H9 (cell line): ENCODE measurements around the gene KANSL1. TPM values are rescaled to one million over a fixed set of nuclear protein-coding genes. Genes with fewer than 3 reads are reported as not detected.

Experiments used
- DNase-seq: peaks from one replicate; pipeline ENCODE4 v3.0.0-alpha.2; 2017
- H2AFZ ChIP-seq: one replicate; pipeline ENCODE4 v1.6.1; 2013; ENCODE audit warnings: mild to moderate bottlenecking, low read length, control low read depth, moderate library complexity
- H2AK5ac ChIP-seq: 2 replicates; pipeline ENCODE4 v1.6.1; 2013; ENCODE audit warnings: low read length, control low read depth, mixed read lengths; ENCODE audit not compliant: insufficient read length
- H2BK120ac ChIP-seq: one replicate; pipeline ENCODE4 v1.6.1; 2013; ENCODE audit warnings: low read depth, mild to moderate bottlenecking, low read length, control low read depth, inconsistent platforms; ENCODE audit not compliant: poor library complexity, severe bottlenecking
- H2BK12ac ChIP-seq: 2 replicates; pipeline ENCODE4 v1.6.1; 2013; ENCODE audit warnings: low read length, control low read depth, mixed read lengths, low read depth; ENCODE audit not compliant: insufficient read length
- H2BK15ac ChIP-seq: 2 replicates; pipeline ENCODE4 v1.6.1; 2013; ENCODE audit warnings: low read depth, low read length, control low read depth
- H2BK20ac ChIP-seq: one replicate; pipeline ENCODE4 v1.6.1; 2013; ENCODE audit warnings: low read depth, mild to moderate bottlenecking, low read length, control low read depth, inconsistent platforms; ENCODE audit not compliant: poor library complexity, severe bottlenecking
- H2BK5ac ChIP-seq: 2 replicates; pipeline ENCODE4 v1.6.1; 2013; ENCODE audit warnings: low read length, control low read depth, mixed read lengths; ENCODE audit not compliant: insufficient read length
- H3K14ac ChIP-seq: 2 replicates; pipeline ENCODE4 v1.6.1; 2013; ENCODE audit warnings: low read length, control low read depth; ENCODE audit not compliant: insufficient read depth
- H3K18ac ChIP-seq: 2 replicates; pipeline ENCODE4 v1.6.1; 2013; ENCODE audit warnings: low read depth, mild to moderate bottlenecking, mixed read lengths, low read length, control low read depth; ENCODE audit not compliant: insufficient read length
- H3K23ac ChIP-seq: 2 replicates; pipeline ENCODE4 v1.6.1; 2013; ENCODE audit warnings: low read length, control low read depth, mixed read lengths, low read depth; ENCODE audit not compliant: insufficient read length
- H3K23me2 ChIP-seq: 2 replicates; pipeline ENCODE4 v1.6.1; 2013; ENCODE audit warnings: low read depth, mild to moderate bottlenecking, mixed read lengths, low read length, control low read depth; ENCODE audit not compliant: insufficient read length, poor library complexity, severe bottlenecking
- H3K27ac ChIP-seq: 2 replicates; pipeline ENCODE4 v1.5.1; 2013; ENCODE audit warnings: low read length, control low read depth, mixed read lengths, low read depth; ENCODE audit not compliant: insufficient read length
- H3K27me3 ChIP-seq: 2 replicates; pipeline ENCODE4 v1.6.1; 2013; ENCODE audit warnings: low read length, control low read depth, inconsistent platforms; ENCODE audit not compliant: insufficient read depth
- H3K4ac ChIP-seq: 2 replicates; pipeline ENCODE4 v1.6.1; 2013; ENCODE audit warnings: low read depth, mild to moderate bottlenecking, control low read depth, inconsistent platforms, low read length, moderate library complexity
- H3K4me1 ChIP-seq: 2 replicates; pipeline ENCODE4 v1.6.1; 2013; ENCODE audit warnings: low read length, control low read depth, inconsistent platforms; ENCODE audit not compliant: insufficient read depth
- H3K4me2 ChIP-seq: 2 replicates; pipeline ENCODE4 v1.6.1; 2013; ENCODE audit warnings: low read length, control low read depth, mixed read lengths; ENCODE audit not compliant: insufficient read length, insufficient read depth
- H3K56ac ChIP-seq: 2 replicates; pipeline ENCODE4 v1.6.1; 2013; ENCODE audit warnings: low read depth, mild to moderate bottlenecking, mixed read lengths, low read length, control low read depth; ENCODE audit not compliant: insufficient read length
- H3K79me1 ChIP-seq: 2 replicates; pipeline ENCODE4 v1.6.1; 2013; ENCODE audit warnings: low read depth, mild to moderate bottlenecking, moderate library complexity, low read length, control low read depth, inconsistent platforms; ENCODE audit not compliant: insufficient read depth, poor library complexity, severe bottlenecking
- H3K79me2 ChIP-seq: 2 replicates; pipeline ENCODE4 v1.6.1; 2013; ENCODE audit warnings: low read length, control low read depth, inconsistent platforms; ENCODE audit not compliant: insufficient read depth
- H3K9ac ChIP-seq: 2 replicates; pipeline ENCODE4 v1.6.1; 2013; ENCODE audit warnings: low read length, control low read depth, mixed read lengths; ENCODE audit not compliant: insufficient read length; ENCODE audit errors: extremely low read depth
- H3K9me3 ChIP-seq: one replicate; pipeline ENCODE4 v1.6.1; 2013; ENCODE audit warnings: low read depth, low read length, inconsistent platforms; ENCODE audit not compliant: control insufficient read depth
- H3T11ph ChIP-seq: one replicate; pipeline ENCODE4 v1.6.1; 2013; ENCODE audit warnings: mild to moderate bottlenecking, low read length, control low read depth, inconsistent platforms
- H4K20me1 ChIP-seq: one replicate; pipeline ENCODE4 v1.6.1; 2013; ENCODE audit not compliant: control insufficient read depth, insufficient read length, insufficient read depth
- H4K5ac ChIP-seq: 2 replicates; pipeline ENCODE4 v1.6.1; 2013; ENCODE audit warnings: low read depth, mild to moderate bottlenecking, mixed read lengths, low read length, control low read depth; ENCODE audit not compliant: insufficient read length
- H4K8ac ChIP-seq: replicated peaks from 2 replicates; pipeline ENCODE4 v1.6.1; 2013; ENCODE audit warnings: low read length, control low read depth, mixed read lengths, low read depth; ENCODE audit not compliant: insufficient read length
- H4K91ac ChIP-seq: 2 replicates; pipeline ENCODE4 v1.6.1; 2013; ENCODE audit warnings: low read depth, mild to moderate bottlenecking, moderate library complexity, mixed read lengths, low read length, control low read depth; ENCODE audit not compliant: insufficient read length
- H3K27ac Mint-ChIP-seq, 3 experiments: 2 replicates in 2 of 3; 3 replicates in 1 of 3; pipeline ENCODE4 v1.8.0; 2020 to 2021; ENCODE audit warnings: mixed read lengths in 3 of 3, mild to moderate bottlenecking in 1 of 3, moderate library complexity in 1 of 3
- H3K27me3 Mint-ChIP-seq: 2 replicates; pipeline ENCODE4 v1.8.0; 2021; ENCODE audit warnings: low read depth, mild to moderate bottlenecking, moderate library complexity, mixed read lengths
- H3K36me3 Mint-ChIP-seq, 3 experiments: 2 replicates in 2 of 3; 3 replicates in 1 of 3; pipeline ENCODE4 v1.8.0; 2020 to 2021; ENCODE audit warnings: low read depth in 3 of 3, mixed read lengths in 3 of 3; ENCODE audit not compliant: insufficient read depth in 1 of 3
- H3K4me1 Mint-ChIP-seq, 2 experiments: 2 replicates each; pipeline ENCODE4 v1.8.0; 2020; ENCODE audit warnings: mixed read lengths in 2 of 2
- H3K4me3 Mint-ChIP-seq, 2 experiments: 2 replicates in 1 of 2; 3 replicates in 1 of 2; pipeline ENCODE4 v1.8.0; 2020 to 2021; ENCODE audit warnings: mild to moderate bottlenecking in 2 of 2, mixed read lengths in 2 of 2, moderate library complexity in 1 of 2
- H3K9me3 Mint-ChIP-seq, 2 experiments: 2 replicates in 1 of 2; 3 replicates in 1 of 2; pipeline ENCODE4 v1.8.0; 2020; ENCODE audit warnings: mild to moderate bottlenecking in 2 of 2, mixed read lengths in 2 of 2, moderate library complexity in 1 of 2
- WGBS: extraction: QIAGEN DNeasy Blood & Tissue Kit; methylation state at CpG from one replicate; pipeline ENCODE4 v1.1.7; 2013; ENCODE audit warnings: missing lambda C conversion rate, low lambda C conversion rate, mixed read lengths; ENCODE audit not compliant: insufficient read length; ENCODE audit errors: extremely low coverage; 5-methylcytosine and 5-hydroxymethylcytosine counted together
- total RNA-seq: library from RNA; stranded (reverse); gene quantifications from 2 replicates; pipeline ENCODE4 v1.2.1, GENCODE V29; 2021
- TF ChIP-seq, protein P1 (sequence below): fragments of 200-600 bp; sonication (generic); conservative IDR thresholded peaks from 3 replicates; pipeline ENCODE4 v1.8.0; 2021; ENCODE audit warnings: antibody characterized with exemption, mild to moderate bottlenecking

Gene KANSL1
- total RNA-seq, 1 experiment from 2014 or later, result 114 TPM

GRCh38 chr17:46003907-46004748 lies 189.1 kb downstream of the KANSL1 start:
- Mint-ChIP-seq H3K36me3 (no peaks in the 10 kb centered on the region; a peak in 1 of 7 replicates), H3K4me3 (no peak overlapping the region), H3K27me3 (no peaks in the 10 kb centered on the region; the same call in none of the 2 replicates), H3K9me3 (peaks cover 0 to 7% of the 10 kb centered on the region in 2 experiments; a peak in 2 of 5 replicates), H3K4me1 (peaks cover 0 to 5% of the 10 kb centered on the region in 2 experiments; a peak in 1 of 4 replicates), H3K27ac (no peak overlapping the region)
- Histone ChIP-seq H3K23me2 (no peaks in the 10 kb centered on the region), H3K9ac (no peak overlapping the region), H3K27ac (no peak overlapping the region), H3K79me2 (no peaks in the 10 kb centered on the region), H3K4me1 (no peaks in the 10 kb centered on the region), H3K14ac (no peak overlapping the region), H2BK120ac (no peak overlapping the region), H3T11ph (no peak overlapping the region), H4K5ac (no peak overlapping the region), H2BK12ac (no peak overlapping the region), H4K20me1 (no peaks in the 10 kb centered on the region), H3K23ac (no peak overlapping the region), H3K4ac (no peak overlapping the region), H3K4me2 (no peak overlapping the region), H3K18ac (no peak overlapping the region), H2BK5ac (no peak overlapping the region), H2BK15ac (no peak overlapping the region), H2AFZ (no peak overlapping the region), H3K56ac (no peak overlapping the region), H3K9me3 (no peaks in the 10 kb centered on the region), H3K79me1 (no peaks in the 10 kb centered on the region), H2BK20ac (no peak overlapping the region), H4K91ac (no peak overlapping the region), H4K8ac (no peak overlapping the region), H3K27me3 (no peaks in the 10 kb centered on the region), H2AK5ac (no peak overlapping the region)
- DNase-seq, result no peak
- TF ChIP-seq, protein P1, sequence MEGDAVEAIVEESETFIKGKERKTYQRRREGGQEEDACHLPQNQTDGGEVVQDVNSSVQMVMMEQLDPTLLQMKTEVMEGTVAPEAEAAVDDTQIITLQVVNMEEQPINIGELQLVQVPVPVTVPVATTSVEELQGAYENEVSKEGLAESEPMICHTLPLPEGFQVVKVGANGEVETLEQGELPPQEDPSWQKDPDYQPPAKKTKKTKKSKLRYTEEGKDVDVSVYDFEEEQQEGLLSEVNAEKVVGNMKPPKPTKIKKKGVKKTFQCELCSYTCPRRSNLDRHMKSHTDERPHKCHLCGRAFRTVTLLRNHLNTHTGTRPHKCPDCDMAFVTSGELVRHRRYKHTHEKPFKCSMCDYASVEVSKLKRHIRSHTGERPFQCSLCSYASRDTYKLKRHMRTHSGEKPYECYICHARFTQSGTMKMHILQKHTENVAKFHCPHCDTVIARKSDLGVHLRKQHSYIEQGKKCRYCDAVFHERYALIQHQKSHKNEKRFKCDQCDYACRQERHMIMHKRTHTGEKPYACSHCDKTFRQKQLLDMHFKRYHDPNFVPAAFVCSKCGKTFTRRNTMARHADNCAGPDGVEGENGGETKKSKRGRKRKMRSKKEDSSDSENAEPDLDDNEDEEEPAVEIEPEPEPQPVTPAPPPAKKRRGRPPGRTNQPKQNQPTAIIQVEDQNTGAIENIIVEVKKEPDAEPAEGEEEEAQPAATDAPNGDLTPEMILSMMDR, result no peak
- no CpG with 5 or more reads among the region's 6 CpGs for WGBS
